GM18861 (cell line): ENCODE measurements around the gene SULF2.

Experiments
- ATAC-seq: cut with Tn5 transposase; IDR thresholded peaks from one replicate; pipeline ENCODE4 v1.9.1; 2021; ENCODE audit not compliant: unreplicated experiment

Gene SULF2

DNA sequence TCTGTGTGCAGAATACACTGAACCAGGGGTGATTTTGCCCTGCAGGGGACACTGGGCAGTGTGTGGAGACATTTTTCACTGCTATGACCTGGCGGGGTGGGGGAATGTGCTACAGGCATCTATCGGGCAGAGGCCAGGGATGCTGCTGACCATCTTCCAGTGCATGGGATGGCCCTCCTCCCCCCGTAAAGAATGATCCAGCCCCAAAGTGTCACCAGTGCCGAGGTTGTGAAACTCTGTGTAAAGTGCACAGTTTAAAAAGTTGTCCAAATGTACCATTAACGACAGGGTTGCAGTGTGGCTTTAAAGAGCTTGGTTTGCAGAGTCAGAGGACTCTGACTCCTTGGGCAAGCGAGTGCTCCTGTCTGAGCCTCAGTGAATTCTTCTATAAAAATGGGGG, 72.1 kb downstream of the SULF2 start:
- no peak for ATAC-seq

DNA sequence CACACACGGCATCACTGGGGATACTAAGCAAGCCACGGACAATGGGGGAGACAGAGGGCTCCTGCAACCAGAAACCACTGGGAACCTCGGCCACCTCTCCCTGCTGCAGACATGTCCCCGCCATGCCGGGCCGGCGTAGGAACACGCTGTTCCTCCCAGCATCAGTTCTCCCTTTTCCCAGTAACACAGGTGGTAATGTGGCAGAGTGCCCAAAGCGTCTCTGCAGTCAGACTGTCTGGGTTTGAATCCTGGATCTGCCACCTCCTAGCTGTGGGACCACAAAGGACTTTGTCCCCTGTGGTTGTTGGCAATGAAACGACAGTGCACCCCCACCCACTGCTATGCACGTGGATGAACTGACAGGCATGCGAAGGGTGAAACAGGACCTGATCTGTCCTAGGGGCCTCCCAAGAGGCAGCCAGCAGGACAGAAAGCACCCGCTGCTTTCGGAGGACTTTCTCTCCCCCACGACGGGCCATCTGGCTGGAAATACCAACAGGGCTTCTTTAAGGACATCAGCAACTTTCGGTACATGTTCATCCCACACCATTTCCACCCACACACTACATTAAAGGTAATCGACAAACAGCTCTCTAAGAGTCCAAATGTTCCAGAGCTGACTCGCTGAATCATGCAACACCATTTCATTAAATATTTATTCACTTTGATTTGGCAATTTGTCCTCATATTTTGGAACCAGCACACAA, 74.1 kb downstream of the SULF2 start:
- no peak for ATAC-seq

DNA sequence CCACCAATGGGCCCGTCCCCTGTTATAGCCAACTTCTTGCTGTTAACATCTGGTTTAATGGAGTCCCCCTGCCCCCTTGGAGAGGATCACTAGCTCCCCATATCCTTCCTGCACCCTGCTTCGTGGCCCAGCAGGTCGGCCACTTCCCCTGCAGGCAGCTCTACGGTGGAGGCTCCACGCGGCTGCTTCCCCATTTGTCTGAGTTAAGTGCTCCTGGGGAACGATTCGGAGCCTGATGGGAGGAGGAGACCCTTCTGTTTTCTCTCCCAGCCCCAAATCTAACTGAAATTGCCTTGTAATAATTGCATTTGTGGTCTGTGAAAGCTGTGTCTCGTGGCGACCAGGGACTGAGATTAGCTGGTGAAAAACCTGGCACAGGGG, 74.6 kb downstream of the SULF2 start:
- ATAC-seq: no peak

DNA sequence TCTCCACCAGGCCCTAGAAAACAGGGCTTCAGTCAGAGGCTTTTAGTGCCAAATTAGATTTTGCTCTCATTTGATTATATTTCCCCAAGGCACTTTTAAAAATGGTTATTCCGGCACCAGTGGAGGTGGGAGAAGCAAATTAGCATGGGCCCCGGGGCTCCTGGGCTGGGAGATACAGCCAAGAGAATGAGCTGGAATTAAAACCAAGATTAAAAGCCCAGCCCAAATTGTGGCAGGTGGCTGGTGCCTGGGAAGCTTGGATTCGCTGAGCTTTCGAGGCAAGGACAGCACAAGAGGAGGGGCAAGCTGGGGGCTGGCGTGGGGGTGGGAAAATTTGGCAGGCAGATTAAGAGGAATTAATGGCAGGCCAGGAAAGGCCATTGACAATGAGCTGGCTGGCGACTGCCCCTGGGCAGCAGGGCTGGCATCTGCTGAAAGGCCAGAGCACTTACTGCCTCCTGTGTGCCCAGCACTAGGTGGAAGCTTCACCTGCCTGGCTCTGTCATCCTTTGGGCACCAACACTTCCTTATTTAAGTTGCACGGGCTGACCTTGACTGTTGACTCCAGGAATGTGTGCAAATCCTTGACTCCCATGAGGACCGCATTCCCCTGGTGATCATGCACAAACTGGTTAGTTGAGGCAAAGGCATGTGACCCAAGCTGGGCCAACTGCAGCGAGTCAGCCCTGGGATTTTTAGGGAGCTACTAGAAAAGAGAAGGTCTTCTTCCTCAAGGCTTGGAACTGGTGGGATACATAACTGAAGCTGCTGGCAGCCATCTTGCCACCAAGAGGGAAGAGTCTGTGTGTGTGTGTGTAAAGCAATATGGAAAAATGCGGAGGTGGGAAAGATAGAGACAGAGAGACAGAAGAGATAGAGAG, 76.1 kb downstream of the SULF2 start:
- no peak for ATAC-seq

DNA sequence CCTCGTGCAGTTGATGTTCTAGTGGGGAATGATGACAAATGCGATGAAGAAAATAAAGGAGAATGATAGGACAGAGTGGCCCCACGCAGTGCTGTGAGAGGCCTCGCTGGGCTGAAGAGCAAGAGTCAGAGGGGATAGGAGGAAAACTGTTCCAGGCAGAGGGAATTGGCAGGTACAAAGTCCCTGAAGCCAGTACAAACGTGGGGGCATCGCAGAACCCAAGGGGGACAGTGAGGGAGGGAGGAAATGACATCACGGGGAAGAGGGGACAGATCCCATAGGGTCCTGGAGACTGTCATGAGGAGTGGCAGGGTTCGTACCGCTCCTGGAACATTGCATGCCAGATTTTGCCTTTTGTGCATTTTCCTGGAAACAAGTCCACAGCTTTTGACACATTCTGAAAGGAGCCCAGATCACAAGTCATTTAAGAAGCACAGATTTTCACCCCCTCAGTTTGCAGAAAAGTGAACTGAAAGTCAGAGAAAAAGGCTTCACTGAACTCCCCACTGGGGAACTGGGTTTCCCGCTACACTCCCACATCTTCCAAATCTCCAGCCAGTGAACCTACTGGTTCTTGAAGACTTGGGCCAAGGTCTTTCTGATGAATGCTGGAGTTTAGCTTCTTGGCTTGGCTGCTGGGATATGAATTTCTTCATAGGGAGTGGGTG, 77.0 kb downstream of the SULF2 start:
- ATAC-seq: no peak

DNA sequence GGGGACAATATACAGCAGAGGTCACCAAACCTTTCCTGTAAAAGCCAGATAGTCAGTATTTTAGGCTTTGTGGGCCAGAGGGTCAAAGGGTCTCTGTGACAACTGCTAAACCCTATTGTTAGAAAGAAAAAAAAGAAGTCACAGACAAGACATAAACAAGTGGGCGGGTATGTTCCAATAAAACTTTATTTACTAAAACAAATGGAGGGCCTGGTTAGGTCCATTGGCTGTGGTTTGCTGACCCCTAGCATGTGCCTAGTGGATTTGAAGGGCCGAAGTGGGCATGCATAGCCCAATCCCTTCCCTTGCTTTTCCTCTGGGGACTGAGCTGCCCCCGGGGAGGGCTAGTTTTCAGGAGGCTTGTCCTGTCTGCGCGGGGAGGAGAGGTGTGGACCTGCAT, 78.9 kb downstream of the SULF2 start:
- ATAC-seq: no peak

DNA sequence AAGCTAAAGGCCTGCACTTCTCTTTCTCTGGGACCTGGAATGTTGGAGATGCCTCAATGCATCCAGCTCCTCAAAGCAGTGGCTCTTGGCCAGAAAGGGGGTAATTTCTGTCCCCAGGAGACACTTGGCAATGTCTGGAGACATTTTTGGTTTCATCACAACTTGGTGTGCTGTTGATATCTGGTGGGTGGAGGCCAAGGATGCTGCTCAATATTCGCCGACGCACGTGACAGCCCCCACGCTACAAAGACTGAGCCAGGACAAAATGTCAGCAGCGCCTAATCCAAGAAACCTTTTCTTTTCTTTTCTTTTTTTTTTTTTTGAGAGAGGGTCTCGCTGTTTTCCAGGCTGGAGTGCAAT, 79.8 kb downstream of the SULF2 start:
- no peak for ATAC-seq

DNA sequence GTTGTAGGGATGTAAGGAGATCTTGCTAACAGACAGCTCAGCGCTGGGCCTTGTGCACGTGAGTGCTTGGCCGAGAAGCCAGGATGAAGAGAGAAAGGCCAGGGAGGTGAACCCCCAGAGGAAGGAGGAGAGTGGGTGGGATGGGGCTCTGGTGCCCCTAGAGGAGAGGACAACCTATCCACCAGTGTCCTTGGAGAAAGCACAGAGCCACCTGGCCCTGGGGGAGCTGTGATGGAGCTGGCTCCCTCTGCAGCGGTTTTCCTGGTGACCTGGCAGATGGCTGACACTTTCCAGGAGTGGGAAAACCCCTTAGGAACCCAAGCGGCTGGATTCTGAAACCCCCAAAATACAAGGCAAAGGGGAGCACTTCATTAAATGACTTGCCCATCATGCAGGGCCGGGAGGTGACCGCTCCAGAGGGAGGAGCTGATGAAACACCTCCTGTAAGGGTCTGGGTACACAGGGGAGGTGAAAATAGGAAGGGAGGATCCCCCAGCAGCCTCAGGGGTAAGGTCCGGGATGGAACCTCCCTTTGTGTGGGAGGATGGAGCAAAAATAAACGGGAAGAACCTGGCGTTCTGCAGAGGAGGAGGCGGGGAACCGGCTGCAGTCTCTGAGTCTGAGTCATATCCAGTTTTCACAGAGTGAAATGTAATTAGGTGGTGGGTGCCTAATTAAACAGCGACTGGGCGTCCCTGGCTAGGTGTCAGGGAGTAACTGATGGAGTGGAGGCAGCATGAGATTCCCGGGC, 80.4 kb downstream of the SULF2 start:
- no peak for ATAC-seq

DNA sequence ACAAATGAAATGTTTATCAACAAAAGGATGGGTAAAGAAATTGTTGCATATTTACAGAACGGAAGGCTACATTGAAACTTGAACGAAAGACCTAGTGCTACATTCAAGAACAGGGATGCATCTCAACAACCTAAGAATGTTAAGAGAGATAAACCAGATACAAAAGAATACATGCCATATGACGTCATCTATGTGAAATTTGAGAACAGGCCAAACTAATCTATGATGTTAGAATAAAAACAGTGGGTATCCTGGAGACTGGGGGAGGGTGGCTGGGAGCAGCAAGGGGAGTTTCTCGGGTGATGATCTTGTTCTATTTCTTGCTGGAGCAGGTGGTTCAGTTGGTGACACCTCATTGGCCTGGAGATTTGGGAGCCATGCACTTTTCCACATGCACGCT, 81.5 kb downstream of the SULF2 start:
- no peak for ATAC-seq

DNA sequence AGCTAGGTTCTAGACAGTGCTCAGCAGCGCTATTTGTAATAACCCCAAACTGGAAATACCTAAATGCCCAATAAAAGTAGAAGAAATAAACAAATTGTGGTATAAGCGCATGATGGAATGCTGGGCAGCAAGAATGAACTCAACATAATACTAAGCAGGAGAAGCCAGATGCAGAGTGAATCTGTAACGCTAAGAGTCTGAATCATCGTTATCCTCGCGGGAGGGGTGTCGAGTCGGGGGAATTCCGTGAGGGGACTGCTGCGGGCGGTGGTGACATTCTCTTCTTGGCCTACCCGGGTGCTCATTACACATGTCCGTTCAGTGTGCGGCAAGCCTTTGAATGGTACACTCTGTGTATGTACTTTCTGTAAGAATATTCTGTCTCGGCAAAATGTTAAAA, 83.7 kb downstream of the SULF2 start:
- ATAC-seq: no peak

DNA sequence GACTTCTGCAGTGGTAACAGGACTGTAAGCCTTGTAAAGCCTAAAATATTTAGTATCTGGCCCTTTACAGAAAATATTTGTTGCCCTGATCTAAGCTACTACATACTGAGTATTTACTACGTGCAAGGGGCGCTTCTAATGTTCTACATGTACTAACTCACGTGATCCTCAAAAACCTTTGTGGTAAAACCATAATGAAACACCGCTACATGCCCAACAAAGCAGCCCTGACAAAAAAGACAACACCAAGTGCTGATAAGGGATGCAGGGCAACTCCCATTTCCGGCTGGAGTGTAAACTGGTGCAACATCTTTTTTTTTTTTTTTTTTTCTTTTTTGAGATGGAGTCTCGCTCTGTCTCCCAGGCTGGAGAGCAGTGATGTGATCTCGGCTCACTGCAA, 85.0 kb downstream of the SULF2 start:
- no peak for ATAC-seq

DNA sequence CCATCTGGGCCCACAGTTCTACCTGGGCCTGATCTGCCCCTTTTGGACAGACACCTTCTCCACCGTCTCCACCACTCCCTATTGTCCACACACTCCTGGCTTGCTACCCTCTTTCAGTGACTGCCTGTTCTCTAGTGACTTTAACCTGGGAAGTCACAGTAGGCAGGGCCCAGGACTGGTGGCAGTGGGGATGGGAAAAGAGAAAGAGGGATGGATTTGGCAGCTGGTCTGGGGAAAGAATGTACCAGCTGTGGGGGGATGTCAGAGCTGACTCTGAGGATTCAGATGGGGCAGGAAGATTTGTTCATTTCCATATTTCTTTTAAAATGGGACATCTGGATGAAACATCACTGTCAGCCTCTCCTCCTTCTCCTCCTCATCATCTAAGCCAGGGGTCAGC, 85.5 kb downstream of the SULF2 start:
- no peak for ATAC-seq

DNA sequence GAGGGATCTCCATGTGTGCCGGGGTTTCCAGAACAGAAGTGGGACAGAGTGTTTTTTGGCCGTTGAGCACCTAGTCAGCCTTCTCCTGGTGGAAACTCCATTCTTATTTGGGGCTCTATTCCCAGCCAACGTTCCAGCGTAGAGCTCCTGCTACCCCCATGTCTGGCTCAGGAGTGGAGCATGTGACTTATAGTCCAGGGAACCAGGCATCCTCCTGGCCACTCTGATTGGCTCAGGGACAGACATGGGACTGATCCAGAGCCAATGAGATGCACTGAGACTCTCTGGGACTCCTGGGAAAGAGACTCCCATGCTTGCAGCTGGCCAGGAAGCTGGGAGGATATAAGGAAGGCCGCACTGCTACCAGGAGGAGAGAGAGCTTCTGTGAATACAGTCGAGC, 87.1 kb downstream of the SULF2 start:
- ATAC-seq: no peak

DNA sequence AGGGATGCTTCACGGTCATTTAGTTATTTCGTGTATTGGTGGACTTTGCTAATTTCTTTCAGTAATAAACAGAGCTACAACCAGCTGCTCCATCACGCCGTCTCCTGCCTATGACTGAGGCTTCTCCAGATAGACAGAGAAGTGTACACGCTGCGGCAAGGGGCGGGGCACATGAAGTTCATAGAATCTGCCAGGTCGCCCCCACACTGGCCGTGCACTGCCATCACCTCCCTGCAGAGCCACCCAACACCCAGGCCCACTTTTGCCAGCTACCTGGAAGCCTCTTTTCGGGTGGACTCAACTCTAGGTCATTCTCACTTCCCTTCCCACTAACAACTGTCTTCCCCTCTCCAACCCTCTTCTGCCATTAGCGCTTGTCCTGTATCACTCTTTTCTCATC, 88.4 kb downstream of the SULF2 start:
- no peak for ATAC-seq

DNA sequence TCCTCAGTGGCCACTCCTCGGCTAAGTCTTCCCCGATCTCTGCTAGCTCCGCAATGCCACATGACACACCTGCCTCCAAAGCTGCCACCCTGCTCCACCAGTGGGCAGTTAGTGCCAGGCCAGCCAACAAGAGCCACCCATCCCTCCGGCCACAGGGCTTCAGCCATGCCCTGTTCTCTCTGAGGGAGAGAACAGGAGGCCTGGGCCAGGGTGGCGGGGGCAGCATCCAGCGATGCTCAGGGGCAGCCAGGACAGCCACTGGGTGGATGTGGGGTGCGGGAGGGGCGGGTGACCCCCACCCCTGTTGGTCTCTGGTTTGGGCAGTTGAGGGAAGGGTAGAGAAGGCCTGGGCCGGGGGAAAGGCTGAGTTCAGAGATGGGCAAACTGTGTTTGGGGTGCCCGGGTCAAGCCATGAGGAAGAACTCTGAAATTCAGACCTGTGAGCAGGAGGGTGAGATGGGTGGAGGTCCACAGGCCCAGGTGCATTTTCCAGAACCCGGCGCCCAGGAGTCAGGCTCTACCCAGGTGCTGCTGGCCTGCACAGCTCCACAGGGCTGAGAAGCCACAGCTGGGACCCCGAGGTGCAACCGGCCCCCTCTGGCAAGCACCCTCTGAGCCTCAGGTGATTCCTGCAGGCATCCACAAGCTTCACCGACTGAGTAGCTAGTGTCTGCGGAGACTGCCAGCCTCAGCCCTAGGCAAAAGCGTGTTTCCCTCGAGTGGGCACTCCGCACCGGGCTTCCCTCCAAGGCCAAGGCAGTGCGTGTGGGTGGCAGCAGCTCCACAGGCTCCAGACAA, 91.1 kb downstream of the SULF2 start:
- no peak for ATAC-seq

DNA sequence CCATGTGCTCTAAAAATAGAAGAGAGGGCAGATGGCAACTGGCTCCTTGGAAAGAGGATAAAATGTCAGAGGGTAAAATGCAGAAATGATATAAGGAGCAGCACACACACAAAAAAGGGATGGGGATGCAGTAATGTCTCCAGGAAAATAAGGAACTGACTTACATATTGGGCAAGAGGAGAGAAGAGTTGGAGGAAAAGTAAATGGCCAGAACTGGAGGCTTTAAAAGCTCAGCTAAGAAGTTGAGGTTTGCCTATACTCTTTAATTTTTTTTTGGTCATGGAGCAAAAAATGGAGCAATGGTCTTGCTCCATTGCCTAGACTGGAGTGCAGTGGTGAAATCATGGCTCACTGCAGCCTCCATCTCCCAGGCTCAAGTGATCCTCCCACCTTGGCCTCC, 93.7 kb downstream of the SULF2 start:
- ATAC-seq: no peak

DNA sequence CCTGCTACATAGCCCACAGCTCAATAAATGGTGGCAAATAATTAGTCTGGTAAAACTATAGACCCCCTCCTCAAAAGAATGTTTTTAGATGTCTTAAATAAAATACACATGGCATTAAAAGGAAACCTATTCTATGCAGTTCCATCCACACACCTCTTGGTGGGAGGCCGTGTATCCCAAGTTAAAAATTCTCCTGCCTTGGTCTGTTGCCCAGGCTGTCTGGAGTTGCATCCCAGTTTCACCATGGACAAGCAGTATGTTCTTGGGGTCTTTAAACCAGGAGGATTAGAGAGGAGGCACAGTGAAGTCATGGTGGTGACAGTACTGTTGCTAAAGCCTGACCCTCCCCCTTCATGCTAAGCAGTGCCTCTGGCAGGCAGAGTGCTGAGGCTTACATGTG, 95.5 kb downstream of the SULF2 start:
- no peak for ATAC-seq

DNA sequence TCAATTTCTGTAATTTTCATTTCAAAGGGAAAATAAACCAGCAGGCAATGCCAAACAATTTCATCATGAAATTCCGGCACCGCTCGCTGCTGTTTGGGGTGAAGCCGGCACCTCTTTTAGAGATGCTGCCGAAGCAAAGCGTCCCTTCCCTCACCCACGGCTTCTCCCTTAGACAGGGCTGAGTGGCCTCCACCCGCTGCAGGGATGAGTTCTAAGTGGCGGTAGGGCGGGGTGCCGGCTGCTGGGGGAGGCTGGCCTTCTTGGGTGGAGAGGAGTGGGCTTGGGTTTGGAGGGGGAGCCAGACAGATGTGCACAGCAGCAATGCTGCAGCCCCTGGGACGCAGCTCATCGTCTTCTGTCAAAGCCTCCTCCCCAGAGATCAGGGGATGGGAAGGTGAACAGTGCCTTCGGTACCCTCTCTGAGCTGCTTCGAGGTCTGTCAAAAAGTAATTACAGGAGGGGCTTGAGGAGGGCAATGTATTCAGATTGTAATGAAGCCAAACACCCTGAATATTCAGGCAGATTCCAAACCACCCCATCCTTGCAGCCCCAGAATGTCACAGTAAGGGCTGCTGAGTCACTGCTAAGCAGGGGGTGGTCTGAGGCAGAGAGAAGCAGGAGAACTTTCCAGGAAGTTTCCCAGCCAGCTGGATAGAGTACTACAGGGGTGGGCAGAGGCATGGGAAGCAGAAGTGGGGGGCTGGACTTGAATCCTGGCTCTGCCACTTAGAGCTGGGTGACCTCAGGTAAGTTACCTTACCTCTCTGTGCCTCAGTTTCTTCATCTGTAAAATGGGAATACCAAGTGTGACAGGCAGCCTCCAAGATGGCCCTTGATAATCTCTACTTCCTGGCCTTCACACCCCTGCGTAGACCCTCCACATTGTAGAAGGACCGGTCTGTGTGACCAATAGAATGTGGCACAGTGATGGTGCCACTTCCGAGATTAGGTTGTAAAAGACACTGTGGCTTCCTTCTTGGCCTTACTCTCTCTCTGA, 96.6 kb downstream of the SULF2 start:
- no peak for ATAC-seq
